ENCODE data around the gene PCK1. TPM values are rescaled to one million over a fixed set of nuclear protein-coding genes. Genes with fewer than 3 reads are reported as not detected.

PCK1 gene
- total and polyA plus RNA-seq, 2 experiments from 2014 or later = not detected

DNA sequence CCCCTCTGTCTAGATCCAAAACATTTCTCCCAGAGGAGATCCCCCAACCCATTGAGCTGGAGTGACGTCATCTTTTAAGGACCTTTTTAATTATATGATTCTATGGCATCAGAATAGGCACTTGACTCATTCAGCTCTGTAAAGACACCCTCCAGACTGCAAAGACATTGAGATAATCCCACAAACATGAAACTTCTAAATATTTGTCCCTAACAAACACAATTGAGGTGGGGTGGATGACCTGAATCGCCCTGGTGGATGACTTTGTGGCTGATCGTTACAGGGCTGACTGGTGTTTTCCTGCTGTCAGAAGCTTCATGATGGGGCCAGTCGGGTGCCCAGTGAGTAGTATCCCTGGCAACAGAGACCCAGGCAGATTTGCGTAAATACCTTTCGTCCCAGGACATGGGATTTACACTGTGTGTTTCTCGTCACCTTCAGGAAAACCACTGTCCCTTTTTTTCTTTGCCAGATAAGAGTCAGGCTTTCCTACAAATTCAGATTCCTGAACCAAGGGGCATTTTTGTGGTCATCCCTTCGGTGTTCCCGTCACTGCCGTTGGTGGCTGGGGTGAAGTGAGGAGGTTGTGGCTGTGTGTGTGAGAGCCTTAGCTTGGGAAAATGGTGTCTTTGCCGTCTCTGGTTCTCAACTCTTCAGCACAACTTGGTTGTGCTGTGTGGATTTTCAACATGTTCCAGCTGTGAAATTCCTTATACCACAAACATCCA is 5.3 kb upstream of the PCK1 start (continued):
- TF ChIP-seq, protein P1, sequence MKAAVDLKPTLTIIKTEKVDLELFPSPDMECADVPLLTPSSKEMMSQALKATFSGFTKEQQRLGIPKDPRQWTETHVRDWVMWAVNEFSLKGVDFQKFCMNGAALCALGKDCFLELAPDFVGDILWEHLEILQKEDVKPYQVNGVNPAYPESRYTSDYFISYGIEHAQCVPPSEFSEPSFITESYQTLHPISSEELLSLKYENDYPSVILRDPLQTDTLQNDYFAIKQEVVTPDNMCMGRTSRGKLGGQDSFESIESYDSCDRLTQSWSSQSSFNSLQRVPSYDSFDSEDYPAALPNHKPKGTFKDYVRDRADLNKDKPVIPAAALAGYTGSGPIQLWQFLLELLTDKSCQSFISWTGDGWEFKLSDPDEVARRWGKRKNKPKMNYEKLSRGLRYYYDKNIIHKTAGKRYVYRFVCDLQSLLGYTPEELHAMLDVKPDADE (IDR thresholded peaks at IDR 0.05) = no peak

GRCh38 chr20:57556980-57557274 is 4.0 kb upstream of the PCK1 start:
- Mint-ChIP-seq H3K9me3 (peaks cover 1% of the 10 kb centered on the region; the same call in 1 of the 3 replicates), H3K4me1 (peaks cover 10% of the 10 kb centered on the region), H3K4me3 (no peak overlapping the region), H3K27me3 (ENCODE audit: insufficient read depth, low read depth, poor library complexity) (no peaks in the 10 kb centered on the region), H3K36me3 (ENCODE audit: low read depth) (no peaks in the 10 kb centered on the region), H3K27ac (no peak overlapping the region)
- H4K20me1 ChIP-seq (replicated peaks; ENCODE audit: insufficient read depth) = no peaks in the 10 kb centered on the region
- H3K9me2 ChIP-seq (ENCODE audit: insufficient read depth) = no peaks in the 10 kb centered on the region
- H3K4me1 ChIP-seq (ENCODE audit: insufficient read depth) = no peaks in the 10 kb centered on the region
- H3K79me2 ChIP-seq (replicated peaks; ENCODE audit: insufficient read depth) = no peaks in the 10 kb centered on the region
- no peaks in the 10 kb centered on the region for H3K36me3 ChIP-seq (ENCODE audit: insufficient read depth)
- no peak overlapping the region for H3K4me3 ChIP-seq
- DNase-seq (ENCODE audit: low spot score) = no peak
- ATAC-seq = no peak
- no peak overlapping the region for H3K4me2 ChIP-seq
- no peaks in the 10 kb centered on the region for H3F3A ChIP-seq (replicated peaks; ENCODE audit: low read depth)
- no peak overlapping the region for H3K27ac ChIP-seq (ENCODE audit: low read depth)
- no peaks in the 10 kb centered on the region for H3K27me3 ChIP-seq (ENCODE audit: insufficient read depth)
- no peak overlapping the region for H2AFZ ChIP-seq
- TF ChIP-seq EZH2 (IDR thresholded peaks at IDR 0.05; ENCODE audit: low read depth, unreplicated experiment) = no peak
- no peak for TF ChIP-seq ZNF114 (CRISPR knock-in tag; IDR thresholded peaks at IDR 0.05)
- no peak for TF ChIP-seq REST (IDR thresholded peaks at IDR 0.05; ENCODE audit: unreplicated experiment)
- TF ChIP-seq CTCF (conservative IDR thresholded peaks at IDR 0.05; ENCODE audit: low read depth in 2 of 2) = no peak
- TF ChIP-seq, protein P2, sequence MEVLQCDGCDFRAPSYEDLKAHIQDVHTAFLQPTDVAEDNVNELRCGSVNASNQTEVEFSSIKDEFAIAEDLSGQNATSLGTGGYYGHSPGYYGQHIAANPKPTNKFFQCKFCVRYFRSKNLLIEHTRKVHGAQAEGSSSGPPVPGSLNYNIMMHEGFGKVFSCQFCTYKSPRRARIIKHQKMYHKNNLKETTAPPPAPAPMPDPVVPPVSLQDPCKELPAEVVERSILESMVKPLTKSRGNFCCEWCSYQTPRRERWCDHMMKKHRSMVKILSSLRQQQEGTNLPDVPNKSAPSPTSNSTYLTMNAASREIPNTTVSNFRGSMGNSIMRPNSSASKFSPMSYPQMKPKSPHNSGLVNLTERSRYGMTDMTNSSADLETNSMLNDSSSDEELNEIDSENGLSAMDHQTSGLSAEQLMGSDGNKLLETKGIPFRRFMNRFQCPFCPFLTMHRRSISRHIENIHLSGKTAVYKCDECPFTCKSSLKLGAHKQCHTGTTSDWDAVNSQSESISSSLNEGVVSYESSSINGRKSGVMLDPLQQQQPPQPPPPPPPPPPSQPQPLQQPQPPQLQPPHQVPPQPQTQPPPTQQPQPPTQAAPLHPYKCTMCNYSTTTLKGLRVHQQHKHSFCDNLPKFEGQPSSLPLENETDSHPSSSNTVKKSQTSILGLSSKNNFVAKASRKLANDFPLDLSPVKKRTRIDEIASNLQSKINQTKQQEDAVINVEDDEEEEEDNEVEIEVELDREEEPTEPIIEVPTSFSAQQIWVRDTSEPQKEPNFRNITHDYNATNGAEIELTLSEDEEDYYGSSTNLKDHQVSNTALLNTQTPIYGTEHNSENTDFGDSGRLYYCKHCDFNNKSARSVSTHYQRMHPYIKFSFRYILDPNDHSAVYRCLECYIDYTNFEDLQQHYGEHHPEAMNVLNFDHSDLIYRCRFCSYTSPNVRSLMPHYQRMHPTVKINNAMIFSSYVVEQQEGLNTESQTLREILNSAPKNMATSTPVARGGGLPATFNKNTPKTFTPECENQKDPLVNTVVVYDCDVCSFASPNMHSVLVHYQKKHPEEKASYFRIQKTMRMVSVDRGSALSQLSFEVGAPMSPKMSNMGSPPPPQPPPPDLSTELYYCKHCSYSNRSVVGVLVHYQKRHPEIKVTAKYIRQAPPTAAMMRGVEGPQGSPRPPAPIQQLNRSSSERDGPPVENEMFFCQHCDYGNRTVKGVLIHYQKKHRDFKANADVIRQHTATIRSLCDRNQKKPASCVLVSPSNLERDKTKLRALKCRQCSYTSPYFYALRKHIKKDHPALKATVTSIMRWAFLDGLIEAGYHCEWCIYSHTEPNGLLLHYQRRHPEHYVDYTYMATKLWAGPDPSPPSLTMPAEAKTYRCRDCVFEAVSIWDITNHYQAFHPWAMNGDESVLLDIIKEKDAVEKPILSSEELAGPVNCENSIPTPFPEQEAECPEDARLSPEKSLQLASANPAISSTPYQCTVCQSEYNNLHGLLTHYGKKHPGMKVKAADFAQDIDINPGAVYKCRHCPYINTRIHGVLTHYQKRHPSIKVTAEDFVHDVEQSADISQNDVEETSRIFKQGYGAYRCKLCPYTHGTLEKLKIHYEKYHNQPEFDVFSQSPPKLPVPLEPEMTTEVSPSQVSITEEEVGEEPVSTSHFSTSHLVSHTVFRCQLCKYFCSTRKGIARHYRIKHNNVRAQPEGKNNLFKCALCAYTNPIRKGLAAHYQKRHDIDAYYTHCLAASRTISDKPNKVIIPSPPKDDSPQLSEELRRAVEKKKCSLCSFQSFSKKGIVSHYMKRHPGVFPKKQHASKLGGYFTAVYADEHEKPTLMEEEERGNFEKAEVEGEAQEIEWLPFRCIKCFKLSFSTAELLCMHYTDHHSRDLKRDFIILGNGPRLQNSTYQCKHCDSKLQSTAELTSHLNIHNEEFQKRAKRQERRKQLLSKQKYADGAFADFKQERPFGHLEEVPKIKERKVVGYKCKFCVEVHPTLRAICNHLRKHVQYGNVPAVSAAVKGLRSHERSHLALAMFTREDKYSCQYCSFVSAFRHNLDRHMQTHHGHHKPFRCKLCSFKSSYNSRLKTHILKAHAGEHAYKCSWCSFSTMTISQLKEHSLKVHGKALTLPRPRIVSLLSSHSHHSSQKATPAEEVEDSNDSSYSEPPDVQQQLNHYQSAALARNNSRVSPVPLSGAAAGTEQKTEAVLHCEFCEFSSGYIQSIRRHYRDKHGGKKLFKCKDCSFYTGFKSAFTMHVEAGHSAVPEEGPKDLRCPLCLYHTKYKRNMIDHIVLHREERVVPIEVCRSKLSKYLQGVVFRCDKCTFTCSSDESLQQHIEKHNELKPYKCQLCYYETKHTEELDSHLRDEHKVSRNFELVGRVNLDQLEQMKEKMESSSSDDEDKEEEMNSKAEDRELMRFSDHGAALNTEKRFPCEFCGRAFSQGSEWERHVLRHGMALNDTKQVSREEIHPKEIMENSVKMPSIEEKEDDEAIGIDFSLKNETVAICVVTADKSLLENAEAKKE (CRISPR knock-in tag; IDR thresholded peaks at IDR 0.05) = no peak
- TF ChIP-seq, protein P1 (IDR thresholded peaks at IDR 0.05) = no peak
- TF ChIP-seq NANOG (IDR thresholded peaks at IDR 0.05; ENCODE audit: borderline replicate concordance) = no peak
- TF ChIP-seq POLR2AphosphoS5 (IDR thresholded peaks at IDR 0.05; ENCODE audit: low read depth) = no peak
- TF ChIP-seq JUNB (IDR thresholded peaks at IDR 0.05; ENCODE audit: unreplicated experiment) = no peak
- TF ChIP-seq ZNF331 (CRISPR knock-in tag; IDR thresholded peaks at IDR 0.05; ENCODE audit: low read depth) = no peak
- TF ChIP-seq STAT1 (IDR thresholded peaks at IDR 0.05; ENCODE audit: unreplicated experiment) = no peak
